A549 (cell line): ENCODE results near the gene OR10A2. TPM values are rescaled to one million over a fixed set of nuclear protein-coding genes. Genes with fewer than 3 reads are reported as not detected.

Source experiments
- ATAC-seq, 2 experiments: fragments of 200-7000 bp in 1 of 2; fragments of >200 bp in 1 of 2; cut with Nextera tagmentation in 1 of 2; cut with Tn5 transposase in 1 of 2; 3 replicates each; pipeline versions ENCODE4 v1.8.0 to v1.9.1; 2018 to 2020; ENCODE audit warnings: mild to moderate bottlenecking in 1 of 2, moderate library complexity in 1 of 2
- CTCF ChIA-PET: fragments of 300-600 bp; sonication (Branson Sonifier 250); formaldehyde crosslinking; extraction: SDS; loops from one replicate; lab custom pipeline; 2021; ENCODE audit warnings: antibody characterized with exemption, inconsistent platforms; lab: Yijun Ruan, JAX
- POLR2A ChIA-PET: fragments of 350-600 bp; formaldehyde crosslinking; extraction: SDS; loops from one replicate; lab custom pipeline; 2021; ENCODE audit warnings: antibody characterized with exemption, inconsistent platforms; lab: Yijun Ruan, JAX
- DNase-seq, 2 experiments: peaks; one replicate each; pipeline versions ENCODE4 v3.0.0 to v3.0.0-alpha.2; 2011 to 2016; ENCODE audit warnings: low read depth in 1 of 2, low spot score in 1 of 2
- FAIRE-seq: peaks from 2 replicates; lab custom pipeline; 2011; peaks lifted over from hg19 to GRCh38; lab: Jason Lieb, UNC
- H3K27ac ChIP-seq, 2 experiments: fragments of >200 bp; sonication (Bioruptor Twin); formaldehyde crosslinking; 3 replicates each; pipeline ENCODE4 v1.5.1; 2016 to 2017
- H3K4me1 ChIP-seq: fragments of >200 bp; sonication (Bioruptor Twin); formaldehyde crosslinking; 3 replicates; pipeline ENCODE4 v1.6.1; 2016
- H3K4me2 ChIP-seq: fragments of >200 bp; sonication (Bioruptor Twin); formaldehyde crosslinking; 3 replicates; pipeline ENCODE4 v1.6.1; 2016
- H3K4me3 ChIP-seq: fragments of >200 bp; sonication (Bioruptor Twin); formaldehyde crosslinking; 3 replicates; pipeline ENCODE4 v1.5.1; 2016
- H3K9me3 ChIP-seq: fragments of >200 bp; sonication (Bioruptor Twin); formaldehyde crosslinking; 3 replicates; pipeline ENCODE4 v1.6.1; 2016
- CBX2 ChIP-seq: fragments of 200-600 bp; sonication (generic); IDR thresholded peaks from 2 replicates; pipeline ENCODE4 v1.6.1; 2016; ENCODE audit warnings: low read depth, mild to moderate bottlenecking, borderline replicate concordance
- CEBPB ChIP-seq, 2 experiments: fragments of >200 bp in 1 of 2; sonication (Bioruptor Twin) in 1 of 2; formaldehyde crosslinking in 1 of 2; IDR thresholded peaks; 2 replicates each; pipeline ENCODE4 v1.6.1; 2012 to 2016
- EHF ChIP-seq: fragments of 250-450 bp; sonication (Bioruptor Pico); IDR thresholded peaks from 2 replicates; pipeline ENCODE4 v1.5.0; 2020; ENCODE audit warnings: mild to moderate bottlenecking
- ELK1 ChIP-seq: fragments of 150-350 bp; IDR thresholded peaks from 2 replicates; pipeline ENCODE4 v1.6.1; 2014; ENCODE audit warnings: low read depth, mild to moderate bottlenecking, low read length
- FOSB ChIP-seq: fragments of 250-450 bp; sonication (Bioruptor Pico); IDR thresholded peaks from 2 replicates; pipeline ENCODE4 v1.5.0; 2020; ENCODE audit warnings: mild to moderate bottlenecking, moderate library complexity
- FOXS1 ChIP-seq: fragments of 250-450 bp; sonication (Bioruptor Pico); IDR thresholded peaks from 2 replicates; pipeline ENCODE4 v1.5.0; 2020; ENCODE audit warnings: mild to moderate bottlenecking, moderate library complexity
- HOXB13 ChIP-seq: fragments of 250-450 bp; sonication (Bioruptor Pico); IDR thresholded peaks from 2 replicates; pipeline ENCODE4 v1.5.0; 2020; ENCODE audit warnings: low read depth, mild to moderate bottlenecking, moderate library complexity
- JUNB ChIP-seq: fragments of >200 bp; sonication (Bioruptor Twin); formaldehyde crosslinking; IDR thresholded peaks from 2 replicates; pipeline ENCODE4 v1.6.1; 2016
- MAFK ChIP-seq: fragments of 450-650 bp; IDR thresholded peaks from 2 replicates; pipeline ENCODE4 v1.6.1; 2014; ENCODE audit not compliant: partially characterized antibody
- MYC ChIP-seq: IDR thresholded peaks from 2 replicates; pipeline ENCODE4 v1.6.1; 2012; ENCODE audit warnings: mild to moderate bottlenecking, inconsistent platforms, low read length, improper control_type of control experiment, borderline replicate concordance
- RFX5 ChIP-seq: fragments of 450-650 bp; IDR thresholded peaks from 2 replicates; pipeline ENCODE4 v1.7.1; 2014; ENCODE audit warnings: antibody characterized with exemption, mild to moderate bottlenecking, moderate library complexity
- TP53 ChIP-seq: fragments of 250-450 bp; sonication (Bioruptor Pico); IDR thresholded peaks from 2 replicates; pipeline ENCODE4 v1.5.0; 2021; ENCODE audit warnings: mild to moderate bottlenecking, moderate library complexity
- ZC3H11A ChIP-seq: fragments of 450-650 bp; IDR thresholded peaks from 2 replicates; pipeline ENCODE4 v1.6.1; 2014; ENCODE audit warnings: antibody characterized with exemption, mild to moderate bottlenecking
- ZFP36 ChIP-seq: fragments of 450-650 bp; IDR thresholded peaks from 2 replicates; pipeline ENCODE4 v1.6.1; 2014; ENCODE audit warnings: borderline replicate concordance; ENCODE audit not compliant: partially characterized antibody
- ZSCAN20 ChIP-seq: fragments of 250-450 bp; sonication (Bioruptor Pico); IDR thresholded peaks from 2 replicates; pipeline ENCODE4 v1.8.0; 2022; ENCODE audit warnings: mild to moderate bottlenecking, moderate library complexity
- WGBS: methylation state at CpG from one replicate; pipeline ENCODE4 v1.1.6; 2017; ENCODE audit errors: missing lambda C conversion rate; 5-methylcytosine and 5-hydroxymethylcytosine counted together
- polyA plus RNA-seq, 4 experiments: library from polyadenylated mRNA; depleted of rRNA in 3 of 4; stranded (reverse); fragments of >200 nt; fragmentation: RNase III in 1 of 4; extraction: RNeasy Plus Mini Kit Qiagen cat#74134 plus additional on column Dnase treatment in 1 of 4; gene quantifications; 2 replicates in 3 of 4; 3 replicates in 1 of 4; pipeline ENCODE4 v1.2.3, GENCODE V29; 2011 to 2017
- TF ChIP-seq, protein P1 (sequence below): IDR thresholded peaks from 2 replicates; pipeline ENCODE4 v1.6.1; 2012; ENCODE audit warnings: low read depth, borderline replicate concordance
- TF ChIP-seq, protein P2 (sequence below): fragments of >200 bp; sonication (Bioruptor Twin); formaldehyde crosslinking; IDR thresholded peaks from 3 replicates; pipeline ENCODE4 v1.6.1; 2016
- TF ChIP-seq, protein P3 (sequence below): IDR thresholded peaks from 2 replicates; pipeline ENCODE4 v1.6.1; 2012

The OR10A2 gene
- polyA plus RNA-seq, 2 of the 4 experiments (the other 2 are of a cell fraction), result not detected

- TF ChIP-seq, protein P1, sequence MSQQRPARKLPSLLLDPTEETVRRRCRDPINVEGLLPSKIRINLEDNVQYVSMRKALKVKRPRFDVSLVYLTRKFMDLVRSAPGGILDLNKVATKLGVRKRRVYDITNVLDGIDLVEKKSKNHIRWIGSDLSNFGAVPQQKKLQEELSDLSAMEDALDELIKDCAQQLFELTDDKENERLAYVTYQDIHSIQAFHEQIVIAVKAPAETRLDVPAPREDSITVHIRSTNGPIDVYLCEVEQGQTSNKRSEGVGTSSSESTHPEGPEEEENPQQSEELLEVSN, result no peak
Observed at GRCh38 chr11:6828103-6828502, 34.8 kb upstream of the OR10A2 start (continued).

- no peak for FAIRE-seq
- WGBS, result 20% methylated on average over 6 of the region's 6 CpGs
- no peaks in the 10 kb centered on the region for H3K4me1 ChIP-seq
- no peaks in the 10 kb centered on the region for H3K9me3 ChIP-seq
- no peak for TF ChIP-seq ZSCAN20 (CRISPR knock-in tag)
- no peak for TF ChIP-seq FOSB (CRISPR knock-in tag)
- TF ChIP-seq, protein P2, sequence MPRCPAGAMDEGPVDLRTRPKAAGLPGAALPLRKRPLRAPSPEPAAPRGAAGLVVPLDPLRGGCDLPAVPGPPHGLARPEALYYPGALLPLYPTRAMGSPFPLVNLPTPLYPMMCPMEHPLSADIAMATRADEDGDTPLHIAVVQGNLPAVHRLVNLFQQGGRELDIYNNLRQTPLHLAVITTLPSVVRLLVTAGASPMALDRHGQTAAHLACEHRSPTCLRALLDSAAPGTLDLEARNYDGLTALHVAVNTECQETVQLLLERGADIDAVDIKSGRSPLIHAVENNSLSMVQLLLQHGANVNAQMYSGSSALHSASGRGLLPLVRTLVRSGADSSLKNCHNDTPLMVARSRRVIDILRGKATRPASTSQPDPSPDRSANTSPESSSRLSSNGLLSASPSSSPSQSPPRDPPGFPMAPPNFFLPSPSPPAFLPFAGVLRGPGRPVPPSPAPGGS, result no peak
- no peak for TF ChIP-seq MAFK
- no peak for TF ChIP-seq ZFP36
- no peak for DNase-seq
- ChIA-PET POLR2A (no interaction called here), CTCF (no interaction called here)
- no peak overlapping the region for H3K27ac ChIP-seq
- ATAC-seq, result peak in 1 of 2 experiments; percentile 62; a peak in 1 of 6 replicates
- H3K4me2 ChIP-seq, result no peak overlapping the region
- no peak overlapping the region for H3K4me3 ChIP-seq
Observed at GRCh38 chr11:6833356-6833755, 29.5 kb upstream of the OR10A2 start.

DNA sequence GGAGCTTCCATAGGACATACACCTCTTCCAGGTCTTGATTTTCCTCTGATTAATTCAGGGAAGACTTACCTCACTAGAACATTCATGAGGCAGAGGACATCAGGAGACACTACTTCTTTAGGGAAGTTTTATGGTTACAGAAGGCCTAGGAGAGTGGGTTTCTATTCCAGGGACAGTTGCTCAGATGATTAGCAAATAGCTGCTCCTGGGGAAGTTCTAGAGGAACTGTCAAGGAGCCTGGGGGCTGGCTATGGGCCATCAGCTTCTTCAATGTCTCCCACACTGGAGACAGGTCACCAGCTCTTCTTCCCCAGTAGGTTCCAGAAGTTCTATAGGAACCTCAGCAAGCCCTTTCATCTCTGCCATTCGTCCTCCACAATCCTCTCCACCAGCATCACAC lies 28.8 kb upstream of the OR10A2 start:
- CTCF ChIA-PET, result no interaction called here

GRCh38 chr11:6841694-6842093 lies 21.2 kb upstream of the OR10A2 start:
- ATAC-seq, result no peak

More for the DNA sequence above, 28.8 kb upstream of the OR10A2 start:
- ATAC-seq (no peak), DNase-seq (no peak), FAIRE-seq (no peak)
- TF ChIP-seq, protein P2, result no peak
- TF ChIP-seq JUNB (no peak), HOXB13 (CRISPR knock-in tag) (no peak), MYC (no peak), CBX2 (no peak), ELK1 (no peak), CEBPB (IDR thresholded peaks at IDR 0.05) (no peak), ZC3H11A (no peak), TP53 (CRISPR knock-in tag) (no peak), MAFK (no peak)
- TF ChIP-seq, protein P3, sequence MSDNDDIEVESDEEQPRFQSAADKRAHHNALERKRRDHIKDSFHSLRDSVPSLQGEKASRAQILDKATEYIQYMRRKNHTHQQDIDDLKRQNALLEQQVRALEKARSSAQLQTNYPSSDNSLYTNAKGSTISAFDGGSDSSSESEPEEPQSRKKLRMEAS, result no peak
- 7% methylated on average over 1 of the region's 1 CpG for WGBS
- Histone ChIP-seq H3K4me1 (no peaks in the 10 kb centered on the region), H3K27ac (no peak overlapping the region), H3K4me2 (no peak overlapping the region), H3K9me3 (no peaks in the 10 kb centered on the region), H3K4me3 (no peak overlapping the region)
- POLR2A ChIA-PET, result no interaction called here

More at GRCh38 chr11:6841694-6842093, 21.2 kb upstream of the OR10A2 start:
- Histone ChIP-seq H3K27ac (no peak overlapping the region), H3K4me1 (no peaks in the 10 kb centered on the region), H3K4me3 (no peak overlapping the region), H3K4me2 (no peak overlapping the region), H3K9me3 (no peaks in the 10 kb centered on the region)
- ChIA-PET POLR2A (no interaction called here), CTCF (no interaction called here)
- TF ChIP-seq EHF (CRISPR knock-in tag) (no peak), FOXS1 (CRISPR knock-in tag) (no peak), RFX5 (no peak)
- FAIRE-seq, result no peak
- no peak for DNase-seq
